Pancreas (tissue), 10 donors: ENCODE results near the gene RAPGEF6. TPM values are rescaled to one million over a fixed set of nuclear protein-coding genes. Genes with fewer than 3 reads are reported as not detected.

Source experiments
- ATAC-seq, 4 donors: fragments of 200-7000 bp; cut with Tn5 transposase; one replicate each; pipeline versions ENCODE4 v1.8.0 to v1.9.1; 2020; ENCODE audit warnings: mild to moderate bottlenecking in 4 of 4, moderate library complexity in 4 of 4
- DNase-seq, 6 donors: peaks; one replicate each; pipeline ENCODE4 v3.0.0-alpha.2; 2020
- FAIRE-seq: peaks from 2 replicates; lab custom pipeline; 2012; peaks lifted over from hg19 to GRCh38; lab: Jason Lieb, UNC
- H3K27ac ChIP-seq, 4 donors: fragments of 200-600 bp; sonication (generic); 1 replicate in 3 of 4; 2 replicates in 1 of 4; pipeline versions ENCODE4 v1.5.0 to v1.8.0; 2020
- H3K27me3 ChIP-seq, 4 donors: fragments of 200-600 bp; one replicate each; pipeline ENCODE4 v1.8.0; 2021
- H3K36me3 ChIP-seq, 3 donors: fragments of 200-600 bp; sonication (generic) in 1 of 3; one replicate each; pipeline versions ENCODE4 v1.5.0 to v1.8.0; 2020 to 2021
- H3K4me1 ChIP-seq, 3 donors: fragments of 200-600 bp; one replicate each; pipeline ENCODE4 v1.8.0; 2021
- H3K4me3 ChIP-seq, 4 donors: fragments of 200-600 bp; sonication (generic) in 2 of 4; one replicate each; pipeline versions ENCODE4 v1.5.0 to v1.8.0; 2020 to 2021
- H3K9me3 ChIP-seq, 4 donors: fragments of 200-600 bp; one replicate each; pipeline ENCODE4 v1.8.0; 2021
- WGBS, 2 donors: extraction: QIAGEN DNeasy Blood & Tissue Kit; methylation state at CpG; one replicate each; pipeline ENCODE4 v1.1.7; 2013; 5-methylcytosine and 5-hydroxymethylcytosine counted together
- intact Hi-C, 3 donors: fragments of 100-400 bp; cut with DNase I; formaldehyde crosslinking; loops; one replicate each; pipeline versions ENCODE4 v1.11.1 to v1.14.2; 2022
- polyA plus RNA-seq, 2 donors: library from polyadenylated mRNA; stranded (reverse); fragments of 200-250 nt; gene quantifications; one replicate each; pipeline ENCODE4 v1.2.3, GENCODE V29; 2013
- total RNA-seq, 6 donors: library from RNA; stranded (reverse); fragmentation: NEBNext Ultra II Directional in 4 of 6; extraction: Animal tissue kit (Norgen Biotek cat#: 25700) in 4 of 6; gene quantifications; one replicate each; pipeline versions ENCODE4 v1.2.1 to v1.2.4, GENCODE V29; 2021 to 2023
- TF ChIP-seq, protein P1 (sequence below), 4 donors: fragments of 200-600 bp; sonication (generic) in 3 of 4; IDR thresholded peaks; one replicate each; pipeline versions ENCODE4 v1.5.0 to v1.8.0; 2021; ENCODE audit warnings: antibody characterized with exemption in 4 of 4
- donor health status: healthy with polysubstance abuse.
- donor health status: DM: no; HTN: no; CAD: no; lungs with moderate emphysema.
- donor health status: DM: no; HTN: no; CAD: no.
- donor health status: control.
- donor health status: control.
- donor health status: Bipolar disorder and iron deficiency.
- donor health status: DM: yes; HTN: yes; CAD: no.
- donor health status: DM: no; HTN: no; CAD: no.
- donor health status: DM: no; HTN: no; CAD: no.
- donor health status: DM: yes; HTN: yes; CAD: no.

The RAPGEF6 gene
- total and polyA plus RNA-seq, 8 donors: 1.7 to 13.2 (median 6.7) TPM

DNA sequence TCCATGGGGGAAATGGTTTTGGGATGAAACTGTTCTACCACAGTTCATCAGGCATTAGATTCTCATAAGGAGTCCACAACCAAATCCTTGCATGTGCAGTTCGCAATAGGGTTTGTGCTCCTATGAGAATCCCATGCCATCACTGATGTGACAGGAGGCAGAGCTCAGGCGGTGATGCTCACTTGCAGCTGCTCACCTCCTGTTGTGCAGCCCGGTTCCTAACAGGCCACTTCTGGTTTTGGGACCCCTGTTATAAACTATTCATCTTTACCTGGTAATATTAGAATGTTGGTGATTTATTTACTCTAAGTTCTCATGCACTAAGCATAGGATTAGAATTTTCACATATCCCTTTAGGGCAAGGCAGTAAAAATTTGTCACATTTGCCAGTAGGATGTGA lies 248.9 kb downstream of the RAPGEF6 start:
- ATAC-seq (no peak), FAIRE-seq (no peak), DNase-seq (no peak)
- Histone ChIP-seq H3K4me3 (no peak overlapping the region), H3K36me3 (peaks cover 0 to 8% (median 0%) of the 10 kb centered on the region in 3 donors), H3K27me3 (no peaks in the 10 kb centered on the region), H3K9me3 (no peaks in the 10 kb centered on the region), H3K4me1 (peaks cover 0 to 20% (median 6%) of the 10 kb centered on the region in 3 donors), H3K27ac (peak overlapping the region in 2 of 4 donors; percentile 6 to 43)
- 98 to 99% methylated on average over 3 of the region's 3 CpGs for WGBS, 2 donors
- intact Hi-C loops: no loop called here
- TF ChIP-seq, protein P1, sequence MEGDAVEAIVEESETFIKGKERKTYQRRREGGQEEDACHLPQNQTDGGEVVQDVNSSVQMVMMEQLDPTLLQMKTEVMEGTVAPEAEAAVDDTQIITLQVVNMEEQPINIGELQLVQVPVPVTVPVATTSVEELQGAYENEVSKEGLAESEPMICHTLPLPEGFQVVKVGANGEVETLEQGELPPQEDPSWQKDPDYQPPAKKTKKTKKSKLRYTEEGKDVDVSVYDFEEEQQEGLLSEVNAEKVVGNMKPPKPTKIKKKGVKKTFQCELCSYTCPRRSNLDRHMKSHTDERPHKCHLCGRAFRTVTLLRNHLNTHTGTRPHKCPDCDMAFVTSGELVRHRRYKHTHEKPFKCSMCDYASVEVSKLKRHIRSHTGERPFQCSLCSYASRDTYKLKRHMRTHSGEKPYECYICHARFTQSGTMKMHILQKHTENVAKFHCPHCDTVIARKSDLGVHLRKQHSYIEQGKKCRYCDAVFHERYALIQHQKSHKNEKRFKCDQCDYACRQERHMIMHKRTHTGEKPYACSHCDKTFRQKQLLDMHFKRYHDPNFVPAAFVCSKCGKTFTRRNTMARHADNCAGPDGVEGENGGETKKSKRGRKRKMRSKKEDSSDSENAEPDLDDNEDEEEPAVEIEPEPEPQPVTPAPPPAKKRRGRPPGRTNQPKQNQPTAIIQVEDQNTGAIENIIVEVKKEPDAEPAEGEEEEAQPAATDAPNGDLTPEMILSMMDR (IDR thresholded peaks at IDR 0.05): no peak

DNA sequence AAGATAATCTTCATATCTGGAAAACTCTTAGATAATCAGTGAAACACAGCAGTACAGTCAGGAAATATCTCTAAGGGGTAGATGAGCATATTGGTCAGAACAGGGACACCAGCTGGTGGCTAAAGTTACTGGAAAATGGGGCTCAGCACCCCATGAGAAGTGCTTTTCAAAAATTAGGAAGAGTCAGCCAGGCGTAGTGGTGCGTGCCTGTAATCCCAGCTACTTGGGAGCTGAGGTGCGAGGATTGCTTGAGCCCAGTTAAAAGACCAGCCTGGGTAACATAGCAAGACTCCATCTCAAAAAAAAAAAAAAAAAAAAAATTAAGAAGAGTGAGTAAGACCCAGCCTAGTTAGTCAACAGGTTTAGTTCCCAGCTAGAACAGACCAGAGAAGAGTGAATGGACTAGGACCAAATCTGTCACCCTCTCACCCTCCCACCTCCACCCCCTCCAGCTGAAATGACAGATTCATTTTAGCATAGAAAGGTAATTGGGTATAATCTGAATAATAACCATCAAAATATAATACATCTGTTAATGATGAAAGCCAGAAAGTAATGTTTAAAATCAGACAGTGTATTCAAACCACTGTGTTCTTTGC lies 250.3 kb downstream of the RAPGEF6 start:
- Histone ChIP-seq H3K27me3 (no peaks in the 10 kb centered on the region), H3K36me3 (peaks cover 0 to 8% (median 0%) of the 10 kb centered on the region in 3 donors), H3K9me3 (no peaks in the 10 kb centered on the region), H3K4me3 (no peak overlapping the region), H3K27ac (no peak overlapping the region), H3K4me1 (peaks cover 0 to 28% (median 6%) of the 10 kb centered on the region in 3 donors)
- DNase-seq (no peak), ATAC-seq (no peak), FAIRE-seq (no peak)
- WGBS, 2 donors: 98 to 100% methylated on average over 3 of the region's 3 CpGs
- TF ChIP-seq, protein P1 (IDR thresholded peaks at IDR 0.05): no peak
- intact Hi-C loops: no loop called here

DNA sequence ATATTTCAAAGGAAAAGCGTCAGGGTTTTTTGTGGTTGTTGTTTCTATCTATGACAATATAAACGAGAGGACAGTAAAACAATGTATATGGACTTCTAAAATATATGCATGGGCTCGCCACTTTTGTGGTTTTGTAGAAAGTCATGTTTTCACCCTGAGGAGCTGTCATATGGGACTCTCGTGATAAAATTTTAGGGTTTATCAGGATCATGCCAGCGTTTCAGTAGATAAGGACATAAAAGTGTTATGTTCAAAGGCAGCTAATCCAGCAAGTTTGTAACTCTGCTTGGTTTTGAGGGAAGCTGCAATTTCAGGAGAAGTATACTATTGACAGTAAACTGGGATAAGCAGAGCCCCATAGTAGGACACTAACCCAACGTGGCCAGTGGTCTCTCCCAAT lies 250.9 kb downstream of the RAPGEF6 start:
- Histone ChIP-seq H3K36me3 (peaks cover 0 to 8% (median 0%) of the 10 kb centered on the region in 3 donors), H3K4me3 (no peak overlapping the region), H3K27me3 (no peaks in the 10 kb centered on the region), H3K4me1 (peaks cover 0 to 29% (median 6%) of the 10 kb centered on the region in 3 donors), H3K27ac (no peak overlapping the region), H3K9me3 (no peaks in the 10 kb centered on the region)
- intact Hi-C loops: no loop called here
- FAIRE-seq (no peak), ATAC-seq (no peak), DNase-seq (no peak)
- TF ChIP-seq, protein P1 (IDR thresholded peaks at IDR 0.05): no peak
- 62 to 71% methylated on average over 6 of the region's 6 CpGs for WGBS, 2 donors

DNA sequence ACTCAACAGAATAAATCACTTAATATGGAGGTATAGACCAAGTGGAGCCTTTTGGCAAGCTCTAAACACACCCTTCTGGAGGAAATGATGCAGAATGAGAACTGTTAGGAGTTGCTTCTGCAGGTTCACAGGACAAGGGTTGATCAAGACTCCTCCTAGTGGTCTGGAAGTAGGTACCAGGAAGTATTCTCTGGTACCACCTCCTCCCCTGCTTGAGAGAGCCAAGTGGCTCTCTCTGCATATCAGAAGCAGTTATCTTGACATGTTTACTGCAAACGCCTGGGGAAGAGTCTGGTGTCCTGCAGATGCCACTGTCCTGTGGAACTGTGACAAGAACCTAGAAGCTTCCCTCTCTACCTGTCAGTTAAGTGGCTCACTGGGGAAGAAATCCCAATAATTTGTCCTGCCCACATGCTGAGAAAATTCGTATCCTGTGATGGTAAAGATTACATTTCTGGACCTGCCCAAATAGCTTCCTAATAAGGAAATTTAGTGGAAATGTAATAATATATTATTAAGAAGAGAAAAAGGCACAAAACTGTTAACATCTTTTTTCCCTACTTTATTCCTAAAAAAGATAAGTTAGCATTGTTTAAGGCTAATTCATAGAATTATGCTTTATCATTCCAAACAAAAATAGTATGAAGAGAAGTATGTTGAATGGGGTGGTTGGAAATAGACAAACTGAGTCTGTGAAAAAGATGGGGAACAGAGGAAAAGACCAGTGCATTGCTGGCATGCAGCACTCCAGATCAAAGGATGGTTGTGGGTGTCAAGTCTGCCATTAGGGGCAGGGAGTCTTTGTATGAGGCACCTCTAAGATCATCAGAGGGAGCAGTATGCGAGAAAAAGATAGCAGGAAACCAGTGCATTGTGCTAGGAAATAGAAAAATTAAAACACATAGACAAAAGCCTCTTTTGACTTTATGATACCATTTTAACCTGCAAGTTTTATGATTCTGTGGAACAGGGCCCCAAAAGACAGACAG lies 252.3 kb downstream of the RAPGEF6 start:
- intact Hi-C loops: no loop called here
- Histone ChIP-seq H3K9me3 (no peaks in the 10 kb centered on the region), H3K27ac (peak overlapping the region in 1 of 4 donors; percentile 13), H3K4me3 (no peak overlapping the region), H3K36me3 (peaks cover 0 to 8% (median 0%) of the 10 kb centered on the region in 3 donors), H3K4me1 (peaks cover 0 to 42% (median 6%) of the 10 kb centered on the region in 3 donors), H3K27me3 (no peaks in the 10 kb centered on the region)
- TF ChIP-seq, protein P1 (IDR thresholded peaks at IDR 0.05): peak in 2 of 4 donors; percentile 10 to 23
- WGBS, 2 donors: 50 to 63% methylated on average over 3 of the region's 3 CpGs
- DNase-seq (peak in 1 of 6 donors; percentile 13), FAIRE-seq (no peak), ATAC-seq (peak; percentile 64 to 83 (median 72))
